GF-D8 (cell line): ENCODE measurements around the gene RIPOR2.
"Not testable (repeated sequence)": the region's sequence is repeated elsewhere in the genome, so short reads cannot be mapped to it uniquely, and the experiment has no call there.

ENCODE experiments used
- DNase-seq: peaks from one replicate; lab custom pipeline; 2025; lab: John Stamatoyannopoulos, UW

Gene RIPOR2

GRCh38 chr6:24925661-24926060, 10.1 kb downstream of the RIPOR2 start:
- no peak for DNase-seq

GRCh38 chr6:24924580-24925356, 11.0 kb downstream of the RIPOR2 start:
- DNase-seq, result no peak

- DNase-seq, result no peak
Observed at GRCh38 chr6:24923885-24924401, 11.8 kb downstream of the RIPOR2 start.

- DNase-seq, result no peak
Observed at GRCh38 chr6:24922814-24923213, 12.9 kb downstream of the RIPOR2 start.

- no peak for DNase-seq
Observed at GRCh38 chr6:24922170-24922569, 13.6 kb downstream of the RIPOR2 start.

GRCh38 chr6:24920136-24920535, 15.6 kb downstream of the RIPOR2 start:
- no peak for DNase-seq

GRCh38 chr6:24919056-24919892, 16.5 kb downstream of the RIPOR2 start:
- no peak for DNase-seq

GRCh38 chr6:24918641-24919055, 17.1 kb downstream of the RIPOR2 start:
- DNase-seq, result no peak

- no peak for DNase-seq
Observed at GRCh38 chr6:24916496-24916895, 19.3 kb downstream of the RIPOR2 start.

- no peak for DNase-seq
Observed at GRCh38 chr6:24915641-24916040, 20.1 kb downstream of the RIPOR2 start.

- not testable (repeated sequence) for DNase-seq
Observed at GRCh38 chr6:24914082-24914481, 21.7 kb downstream of the RIPOR2 start.

GRCh38 chr6:24911796-24912382, 23.9 kb downstream of the RIPOR2 start:
- DNase-seq, result no peak

- no peak for DNase-seq
Observed at GRCh38 chr6:24910961-24911725, 24.6 kb downstream of the RIPOR2 start.

GRCh38 chr6:24910331-24910960, 25.3 kb downstream of the RIPOR2 start:
- DNase-seq, result no peak

- no peak for DNase-seq
Observed at GRCh38 chr6:24909241-24910216, 26.2 kb downstream of the RIPOR2 start.

- DNase-seq, result no peak
Observed at GRCh38 chr6:24908650-24909035, 27.1 kb downstream of the RIPOR2 start.

- no peak for DNase-seq
Observed at GRCh38 chr6:24907919-24908649, 27.7 kb downstream of the RIPOR2 start.

GRCh38 chr6:24906314-24906713, 29.4 kb downstream of the RIPOR2 start:
- DNase-seq, result no peak

- no peak for DNase-seq
Observed at GRCh38 chr6:24905483-24905882, 30.3 kb downstream of the RIPOR2 start.
